GM12878 (cell line): ENCODE measurements around the gene SPTSSB. TPM values are rescaled to one million over a fixed set of nuclear protein-coding genes. Genes with fewer than 3 reads are reported as not detected.

Experiments
- ATAC-seq: fragments of 200-7000 bp; cut with Tn5 transposase; 3 replicates; pipeline ENCODE4 v1.9.1; 2020; ENCODE audit warnings: mild to moderate bottlenecking, moderate library complexity
- BruUV-seq: library from RNA; stranded (reverse); fragments of 400-500 nt; replicated peaks from 2 replicates; lab custom pipeline; 2021; lab: Mats Ljungman, UMichigan
- CTCF ChIA-PET: fragments of 300-600 bp; sonication (Branson Sonifier 250); formaldehyde crosslinking; extraction: SDS; loops from one replicate; lab custom pipeline; 2021; ENCODE audit warnings: inconsistent platforms; lab: Yijun Ruan, JAX
- POLR2A ChIA-PET: fragments of 350-600 bp; formaldehyde crosslinking; extraction: SDS; loops from one replicate; lab custom pipeline; 2021; ENCODE audit warnings: inconsistent platforms; lab: Charles Lee
- RAD21 ChIA-PET: fragments of 300-600 bp; sonication (Branson Sonifier 250); formaldehyde crosslinking; loops from one replicate; lab custom pipeline; 2023; ENCODE audit warnings: antibody characterized with exemption; ENCODE audit not compliant: unreplicated experiment; lab: Charles Lee
- SMC1A ChIA-PET: fragments of 300-600 bp; sonication (Branson Sonifier 250); formaldehyde crosslinking; loops from one replicate; lab custom pipeline; 2023; ENCODE audit not compliant: unreplicated experiment, uncharacterized antibody; lab: Charles Lee
- DNase-seq: peaks from one replicate; pipeline ENCODE4 v3.0.0-alpha.2; 2011; ENCODE audit warnings: low read depth, low spot score
- FAIRE-seq: peaks from 3 replicates; lab custom pipeline; 2011; peaks lifted over from hg19 to GRCh38; lab: Jason Lieb, UNC
- H2AFZ ChIP-seq: 2 replicates; pipeline ENCODE4 v1.6.0; 2011; ENCODE audit warnings: low read depth, low read length, control low read depth; ENCODE audit not compliant: control insufficient read depth
- H3K27ac ChIP-seq: 2 replicates; pipeline ENCODE4 v1.5.1; 2011; ENCODE audit warnings: control low read depth; ENCODE audit not compliant: control insufficient read depth, insufficient read depth
- H3K27me3 ChIP-seq, 2 experiments: replicated peaks in 1 of 2; 2 replicates each; pipeline versions ENCODE4 v1.6.0 to v1.6.1; 2011; ENCODE audit warnings: low read length in 1 of 2; ENCODE audit not compliant: control insufficient read depth in 2 of 2, insufficient read depth in 2 of 2
- H3K36me3 ChIP-seq, 2 experiments: 2 replicates each; pipeline ENCODE4 v1.5.1; 2011; ENCODE audit warnings: low read length in 1 of 2; ENCODE audit not compliant: control insufficient read depth in 2 of 2, insufficient read depth in 2 of 2
- H3K4me1 ChIP-seq: 2 replicates; pipeline ENCODE4 v1.6.1; 2011; ENCODE audit warnings: mild to moderate bottlenecking, low read length, moderate library complexity, mixed read lengths; ENCODE audit not compliant: control insufficient read depth, insufficient read depth
- H3K4me2 ChIP-seq: 2 replicates; pipeline ENCODE4 v1.6.0; 2011; ENCODE audit warnings: control low read depth; ENCODE audit not compliant: control insufficient read depth, insufficient read depth
- H3K4me3 ChIP-seq: fragments of 200-600 bp; sonication (generic); 2 replicates; pipeline ENCODE4 v1.5.1; 2016
- H3K79me2 ChIP-seq: 2 replicates; pipeline ENCODE4 v1.6.0; 2011; ENCODE audit warnings: low read length; ENCODE audit not compliant: control insufficient read depth, insufficient read depth
- H3K9ac ChIP-seq: 2 replicates; pipeline ENCODE4 v1.8.0; 2011; ENCODE audit warnings: low read length, control low read depth, mixed read lengths; ENCODE audit not compliant: control insufficient read depth, insufficient read depth
- H3K9me3 ChIP-seq: replicated peaks from 3 replicates; pipeline ENCODE4 v1.5.1; 2011; ENCODE audit warnings: mild to moderate bottlenecking, low read length; ENCODE audit not compliant: control insufficient read depth, insufficient read depth
- H4K20me1 ChIP-seq: 2 replicates; pipeline ENCODE4 v1.6.0; 2011; ENCODE audit not compliant: control insufficient read depth, insufficient read depth
- ASH2L ChIP-seq: fragments of 300-600, 200-600 bp; sonication (generic); IDR thresholded peaks from 2 replicates; pipeline ENCODE4 v1.6.1; 2017; ENCODE audit warnings: low read depth, mild to moderate bottlenecking, borderline replicate concordance
- HDAC6 ChIP-seq: fragments of 200-600 bp; sonication (generic); IDR thresholded peaks from one replicate; pipeline ENCODE4 v1.8.0; 2017; ENCODE audit warnings: antibody characterized with exemption; ENCODE audit not compliant: unreplicated experiment
- JUNB ChIP-seq: IDR thresholded peaks from 2 replicates; pipeline ENCODE4 v1.6.1; 2016; ENCODE audit warnings: antibody characterized with exemption, mild to moderate bottlenecking
- KAT2A ChIP-seq: conservative IDR thresholded peaks from 2 replicates; pipeline ENCODE4 v1.6.1; 2011; ENCODE audit warnings: low read depth, low read length; ENCODE audit not compliant: control insufficient read depth
- LARP7 ChIP-seq: fragments of 450-650 bp; IDR thresholded peaks from 2 replicates; pipeline ENCODE4 v1.6.1; 2017; ENCODE audit warnings: mild to moderate bottlenecking
- NBN ChIP-seq: fragments of 450-650 bp; IDR thresholded peaks from 2 replicates; pipeline ENCODE4 v1.6.1; 2016
- NR2C1 ChIP-seq: fragments of 450-650 bp; IDR thresholded peaks from 2 replicates; pipeline ENCODE4 v1.6.1; 2017; ENCODE audit warnings: antibody characterized with exemption, mild to moderate bottlenecking, moderate library complexity
- PAX5 ChIP-seq: IDR thresholded peaks from 2 replicates; pipeline ENCODE4 v1.6.1; 2011; ENCODE audit warnings: low read depth, low read length, borderline replicate concordance
- RB1 ChIP-seq: fragments of 450-650 bp; formaldehyde crosslinking; IDR thresholded peaks from 2 replicates; pipeline ENCODE4 v1.6.1; 2017; ENCODE audit warnings: mild to moderate bottlenecking, borderline replicate concordance
- SIX5 ChIP-seq: IDR thresholded peaks from 2 replicates; pipeline ENCODE4 v1.6.1; 2011; ENCODE audit warnings: mild to moderate bottlenecking, low read depth, low read length, moderate library complexity; ENCODE audit not compliant: severe bottlenecking
- WGBS: methylation state at CpG from one replicate; pipeline ENCODE4 v1.1.6; 2016; ENCODE audit warnings: low lambda C conversion rate; ENCODE audit not compliant: insufficient replicate concordance, insufficient coverage; ENCODE audit errors: missing lambda C conversion rate; 5-methylcytosine and 5-hydroxymethylcytosine counted together
- in situ Hi-C: fragments of 300-500 bp; cut with MboI; formaldehyde crosslinking; loops from 9 replicates; pipeline ENCODE4 v1.14.3; 2018; ENCODE audit warnings: mixed read lengths
- intact Hi-C: fragments of 100-400 bp; cut with micrococcal nuclease; formaldehyde crosslinking; loops from one replicate; pipeline ENCODE4 v1.14.2; 2022; ENCODE audit not compliant: unreplicated experiment
- polyA plus RNA-seq, 11 experiments: library from polyadenylated mRNA; depleted of rRNA in 4 of 11; unstranded in 6 of 11; stranded (reverse) in 5 of 11; fragments of >200 nt; fragmentation: Nextera tagmentation in 4 of 11; fragmentation: Illumina TruSeq in 1 of 11; extraction: Ambion mirVana in 4 of 11; extraction: Trizol in 1 of 11; gene quantifications; 1 replicate in 1 of 11; 2 replicates in 10 of 11; pipeline versions ENCODE4 v1.2.1 to v1.2.3, GENCODE V29; 2011 to 2016; ENCODE audit warnings: inconsistent platforms in 2 of 11, missing spikeins in 2 of 11, low read depth in 1 of 11
- total RNA-seq, 4 experiments: library from RNA; depleted of rRNA in 3 of 4; stranded (reverse); fragments of >200 nt in 3 of 4; fragmentation: Illumina TruSeq in 1 of 4; extraction: Trizol in 1 of 4; gene quantifications; 2 replicates each; pipeline versions ENCODE4 v1.2.1 to v1.2.3, GENCODE V29; 2013 to 2021
- TF ChIP-seq, protein P1 (sequence below): IDR thresholded peaks from 2 replicates; pipeline ENCODE4 v1.6.1; 2012; ENCODE audit warnings: low read depth, low read length, improper control_type of control experiment

The SPTSSB gene
- total and polyA plus RNA-seq, 10 of the 15 experiments (the other 5 are each of a cell fraction or from before 2014, with no cell fraction given): 0.19 to 30.6 (median 0.91) TPM

DNA sequence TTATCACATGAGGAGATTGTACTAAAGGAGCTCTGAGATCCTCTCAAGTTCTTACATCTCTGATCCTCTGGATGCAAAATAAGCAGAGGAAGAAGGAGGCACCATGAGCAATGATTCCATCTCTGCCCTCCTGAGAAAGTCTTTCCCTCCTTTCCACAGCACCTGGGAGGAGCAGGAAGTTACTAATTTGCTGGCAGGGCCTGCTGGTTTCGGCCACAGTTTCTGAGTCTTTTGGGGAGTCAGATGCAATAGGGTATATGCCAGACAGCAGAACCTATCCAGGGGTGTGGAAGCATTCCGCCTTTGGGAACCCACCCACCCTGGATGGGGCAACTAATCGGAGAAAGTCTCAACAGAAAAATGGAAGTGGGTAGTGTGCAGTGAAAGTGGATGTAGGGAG is 38.5 kb upstream of the SPTSSB start:
- Histone ChIP-seq H2AFZ (no peak overlapping the region), H3K9me3 (no peaks in the 10 kb centered on the region; the same call in 2 of the 3 replicates), H3K4me2 (no peak overlapping the region), H4K20me1 (no peaks in the 10 kb centered on the region), H3K36me3 (no peaks in the 10 kb centered on the region), H3K27me3 (no peaks in the 10 kb centered on the region), H3K79me2 (no peaks in the 10 kb centered on the region)
- ChIA-PET RAD21 (interaction anchor here (0.8 to 4.9 kb wide), 2 partner anchors 65 to 134 kb away, joined by 3 to 36 read pairs; no protein-coding TSS in a partner anchor), CTCF (interaction anchor here (0.6 to 7.3 kb wide), 15 partner anchors 9 to 453 kb away, joined by 3 to 100 read pairs (median 4); partner anchors contain the start of gene SPTSSB)
- FAIRE-seq: no peak
- no peak for DNase-seq
- intact Hi-C loops: loop anchor here (1.0 kb wide), 2 partner anchors 105 to 136 kb away; no protein-coding TSS in a partner anchor
- no peak for TF ChIP-seq KAT2A
- TF ChIP-seq JUNB: no peak
- no peak for TF ChIP-seq NR2C1
- TF ChIP-seq ASH2L: no peak
- no peak for TF ChIP-seq HDAC6
- TF ChIP-seq RB1: no peak
- TF ChIP-seq PAX5: no peak
- no peak for TF ChIP-seq LARP7
- TF ChIP-seq, protein P1, sequence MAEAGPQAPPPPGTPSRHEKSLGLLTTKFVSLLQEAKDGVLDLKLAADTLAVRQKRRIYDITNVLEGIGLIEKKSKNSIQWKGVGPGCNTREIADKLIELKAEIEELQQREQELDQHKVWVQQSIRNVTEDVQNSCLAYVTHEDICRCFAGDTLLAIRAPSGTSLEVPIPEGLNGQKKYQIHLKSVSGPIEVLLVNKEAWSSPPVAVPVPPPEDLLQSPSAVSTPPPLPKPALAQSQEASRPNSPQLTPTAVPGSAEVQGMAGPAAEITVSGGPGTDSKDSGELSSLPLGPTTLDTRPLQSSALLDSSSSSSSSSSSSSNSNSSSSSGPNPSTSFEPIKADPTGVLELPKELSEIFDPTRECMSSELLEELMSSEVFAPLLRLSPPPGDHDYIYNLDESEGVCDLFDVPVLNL: no peak
- no peak for TF ChIP-seq SIX5
- TF ChIP-seq NBN: no peak
- TF ChIP-seq, all 136 proteins: peak for 0
- ATAC-seq: no peak; the same call in 2 of the 3 replicates
- Histone ChIP-seq H3K4me1 (peaks cover 4% of the 10 kb centered on the region; the same call in 1 of the 2 replicates), H3K9ac (no peak overlapping the region), H3K27ac (no peak overlapping the region), H3K4me3 (no peak overlapping the region)
- BruUV-seq: no TSS peak
- ChIA-PET SMC1A (interaction anchor here (0.9 to 6.3 kb wide), 9 partner anchors 13 to 312 kb away, joined by 3 to 78 read pairs (median 13); no protein-coding TSS in a partner anchor), POLR2A (no interaction called here)
- in situ Hi-C loops: loop anchor here (5.0 kb wide), 1 partner anchor 138 kb away; no protein-coding TSS in a partner anchor
- WGBS: 41% methylated on average over 3 of the region's 3 CpGs
